ENCODE data around the gene RUBCN.
"Not testable (repeated sequence)": the region's sequence is repeated elsewhere in the genome, so short reads cannot be mapped to it uniquely, and the experiment has no call there.

Gene RUBCN

DNA sequence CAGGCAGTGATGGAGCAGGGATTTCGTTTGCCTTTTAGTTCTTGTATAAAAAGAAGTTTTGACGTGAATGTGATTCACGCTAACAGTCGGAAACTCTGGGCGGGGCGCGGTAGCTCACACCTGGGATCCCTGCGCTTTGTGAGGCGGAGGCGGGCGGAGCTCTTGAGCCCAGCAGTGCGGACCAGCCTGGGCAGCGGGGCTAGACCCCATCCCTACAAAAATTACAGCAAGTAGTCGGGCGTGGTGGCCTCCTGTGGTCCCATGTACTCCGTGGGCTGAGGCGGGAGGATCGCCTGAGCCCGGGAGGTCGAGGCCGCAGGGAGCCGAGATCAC, 81.7 kb downstream of the RUBCN start:
- not testable (repeated sequence) for DNase-seq

DNA sequence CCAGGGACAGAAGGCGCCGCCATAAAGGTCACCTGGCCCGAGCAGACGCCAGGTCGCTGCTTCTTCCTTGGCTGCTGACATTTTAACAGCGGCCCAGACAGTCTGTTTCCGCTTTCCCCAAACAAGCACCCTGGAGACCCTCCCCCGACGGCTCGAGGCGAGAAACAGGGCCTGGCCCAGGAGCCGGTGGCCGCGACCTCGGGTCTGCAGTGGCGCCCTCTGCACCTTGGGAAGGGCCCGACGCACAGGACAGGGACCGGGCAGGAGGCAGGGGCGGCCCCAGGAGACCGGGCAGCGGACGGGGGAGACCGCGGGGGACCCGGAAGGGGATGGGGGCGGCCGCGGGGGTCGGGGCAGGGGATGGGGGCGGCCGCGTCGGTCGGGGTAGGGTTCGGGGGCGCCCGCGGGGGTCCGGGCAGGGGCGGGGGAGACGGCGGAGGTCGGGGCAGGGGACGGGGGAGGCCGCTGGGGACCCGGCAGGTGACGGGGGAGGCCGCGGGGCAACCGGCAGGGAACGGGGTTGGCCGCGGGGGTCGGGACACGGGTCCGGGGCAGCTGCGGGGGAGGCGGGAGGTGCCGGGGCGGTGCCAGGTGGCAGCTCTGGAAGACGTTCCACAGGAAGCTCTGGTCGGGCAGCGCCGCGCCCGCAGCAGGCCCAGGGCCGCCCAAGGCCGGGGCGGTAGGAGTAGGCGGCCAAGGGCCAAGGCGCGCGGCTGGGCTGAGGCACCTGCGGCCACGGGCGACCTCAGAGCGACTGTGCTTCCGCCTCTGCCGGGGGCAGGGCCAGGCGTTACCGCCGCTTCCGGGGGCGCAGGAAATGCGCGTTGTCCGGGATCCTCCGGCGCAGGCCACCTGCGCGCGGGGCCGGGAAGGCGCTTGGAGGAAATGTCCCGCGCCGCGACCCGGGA, 82.4 kb downstream of the RUBCN start:
- peak; percentile 51 for DNase-seq

DNA sequence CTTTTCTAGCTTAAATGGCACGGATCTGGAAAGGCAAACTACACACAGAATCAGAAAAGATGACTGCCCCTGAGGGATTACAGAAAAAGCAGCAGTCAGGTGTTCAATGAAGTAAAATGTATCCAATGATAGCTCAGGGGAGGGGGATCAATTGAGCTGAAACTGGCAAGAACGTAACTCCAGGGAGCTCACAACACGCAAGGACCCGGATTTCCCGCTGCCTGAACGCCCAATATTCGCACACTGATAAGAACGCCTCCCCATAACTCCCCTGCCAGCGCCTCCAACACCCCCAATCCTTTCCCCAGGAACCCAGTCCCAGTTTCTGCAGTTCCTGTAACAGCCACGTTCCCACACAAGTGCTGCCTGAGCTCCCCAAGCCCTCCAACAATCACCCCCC, 83.8 kb downstream of the RUBCN start:
- DNase-seq = not testable (repeated sequence)

DNA sequence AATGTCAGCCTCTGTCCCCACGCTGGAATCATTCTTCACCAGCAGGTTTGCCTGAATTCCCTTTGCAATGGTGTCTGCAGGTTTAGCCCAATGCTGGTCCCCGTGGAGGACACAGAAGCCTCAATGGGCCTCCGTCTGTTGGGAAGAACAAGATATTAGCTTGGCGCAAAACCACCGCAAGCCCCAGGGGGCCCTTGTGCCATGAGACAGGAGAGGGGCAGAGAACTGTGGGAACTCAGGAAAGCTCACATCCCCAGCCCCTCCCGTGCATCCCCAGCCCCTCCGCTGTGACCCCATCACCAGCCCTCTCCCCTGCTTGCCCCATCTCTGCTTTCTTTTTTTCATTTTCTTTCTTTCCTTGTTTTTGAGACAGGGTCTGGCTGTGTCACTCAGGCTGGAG, 89.1 kb downstream of the RUBCN start:
- DNase-seq = not testable (repeated sequence)

DNA sequence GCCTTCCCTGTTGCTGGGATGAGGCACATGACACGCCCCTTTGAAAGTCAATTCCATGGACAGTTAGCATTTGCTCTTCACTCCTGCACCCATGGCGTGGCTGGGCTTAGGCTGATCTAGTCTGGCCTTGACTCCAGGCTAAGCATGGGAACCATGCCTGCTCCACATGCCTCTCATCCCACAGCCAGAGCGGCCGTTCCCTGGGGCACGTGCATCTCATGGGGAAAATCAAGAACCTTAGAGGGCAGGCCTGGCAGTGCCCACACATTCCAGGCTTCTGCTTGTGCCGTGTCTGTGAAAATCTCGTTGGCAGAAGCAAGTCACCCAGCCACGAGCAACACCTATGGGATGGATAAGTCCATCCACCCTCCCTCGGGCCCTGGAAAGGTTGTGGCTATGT, 89.5 kb downstream of the RUBCN start:
- DNase-seq = not testable (repeated sequence)

DNA sequence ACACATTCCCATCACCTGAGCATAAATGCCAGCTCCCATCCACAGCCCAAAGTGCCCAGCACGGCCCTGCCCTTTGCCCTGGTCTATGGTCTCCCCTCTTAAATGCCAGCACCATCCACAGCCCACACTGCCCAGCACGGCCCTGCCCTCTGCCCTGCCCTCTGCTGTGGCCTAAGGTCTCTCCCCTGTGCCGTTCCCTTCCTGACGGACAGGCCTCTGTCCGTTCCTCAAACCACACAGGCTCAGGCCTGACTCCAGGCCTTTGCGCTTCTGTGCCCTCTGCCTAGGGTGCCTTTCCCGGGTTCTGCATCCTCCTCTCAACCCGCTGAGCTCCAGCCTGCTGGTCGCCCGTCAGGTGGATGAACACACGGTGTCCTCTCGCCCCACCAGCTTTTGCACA, 90.4 kb downstream of the RUBCN start:
- DNase-seq = not testable (repeated sequence)

DNA sequence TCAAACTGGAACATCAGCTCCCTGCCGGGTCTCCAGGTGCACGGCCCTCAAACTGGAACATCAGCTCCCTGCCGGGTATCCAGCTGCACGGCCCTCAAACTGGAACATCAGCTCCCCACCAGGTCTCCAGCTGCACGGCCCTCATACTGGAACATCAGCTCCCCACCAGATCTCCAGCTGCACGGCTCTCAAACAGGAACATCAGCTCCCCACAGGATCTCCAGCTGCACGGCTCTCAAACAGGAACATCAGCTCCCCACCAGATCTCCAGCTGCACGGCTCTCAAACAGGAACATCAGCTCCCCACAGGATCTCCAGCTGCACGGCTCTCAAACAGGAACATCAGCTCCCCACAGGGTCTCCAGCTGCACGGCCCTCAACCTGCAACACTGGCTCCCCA, 99.1 kb downstream of the RUBCN start:
- DNase-seq = not testable (repeated sequence)

DNA sequence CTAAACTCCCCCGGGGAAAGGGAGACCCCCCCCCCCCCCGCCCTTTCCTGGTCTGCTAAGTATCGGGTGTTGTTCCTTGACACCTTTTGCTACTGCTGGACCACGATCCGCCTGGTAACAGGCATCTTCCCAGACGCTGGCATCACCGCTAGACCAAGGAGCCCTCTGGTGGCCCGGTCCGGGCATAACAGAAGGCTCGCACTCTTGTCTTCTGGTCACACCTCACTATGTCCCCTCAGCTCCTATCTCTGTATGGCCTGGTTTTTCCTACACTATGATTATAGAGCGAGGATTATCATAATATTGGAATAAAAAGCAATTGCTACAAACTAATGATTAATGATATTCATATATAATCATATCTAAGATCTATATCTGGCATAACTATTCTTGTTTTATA, 104.7 kb downstream of the RUBCN start:
- DNase-seq = not testable (repeated sequence)

DNA sequence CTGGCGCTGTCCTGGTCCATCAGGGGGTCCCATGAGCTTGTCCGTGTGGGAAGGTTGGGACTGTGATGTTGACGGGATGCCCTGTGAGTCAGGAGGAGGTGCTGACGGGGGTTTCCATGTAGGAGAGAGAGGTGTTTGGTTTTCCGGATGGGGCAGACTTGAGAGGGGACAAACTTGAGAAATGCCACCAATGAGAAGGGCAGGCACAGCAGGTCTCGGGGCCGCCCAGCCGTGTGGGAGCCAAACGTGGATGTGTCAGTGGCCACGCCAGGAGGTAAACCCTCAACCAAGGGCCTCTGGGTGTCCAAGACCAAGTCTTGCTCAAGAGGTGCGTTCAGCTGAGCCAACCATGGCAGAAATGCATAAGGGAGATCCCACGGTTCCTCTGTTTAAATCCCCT, 105.9 kb downstream of the RUBCN start:
- not testable (repeated sequence) for DNase-seq

DNA sequence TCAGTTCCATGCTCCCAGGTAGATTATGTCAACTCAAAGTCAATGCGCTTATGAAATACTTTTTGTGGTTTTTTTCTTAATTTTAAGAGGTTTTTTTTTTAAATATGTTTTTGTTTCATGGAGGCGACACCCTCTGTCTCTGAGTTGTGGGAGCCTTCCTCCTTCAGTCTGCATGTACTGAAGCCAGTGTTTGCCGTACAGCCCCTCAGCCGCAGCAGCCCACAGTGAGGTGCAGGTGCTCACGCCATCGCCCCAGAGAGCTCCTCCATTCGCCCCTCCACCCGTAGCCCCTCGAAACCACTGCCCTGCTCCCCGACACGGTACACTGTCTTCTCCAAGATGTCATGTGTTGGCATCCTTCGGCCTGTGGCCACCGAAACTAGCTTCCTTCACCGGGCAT, 107.4 kb downstream of the RUBCN start:
- not testable (repeated sequence) for DNase-seq

DNA sequence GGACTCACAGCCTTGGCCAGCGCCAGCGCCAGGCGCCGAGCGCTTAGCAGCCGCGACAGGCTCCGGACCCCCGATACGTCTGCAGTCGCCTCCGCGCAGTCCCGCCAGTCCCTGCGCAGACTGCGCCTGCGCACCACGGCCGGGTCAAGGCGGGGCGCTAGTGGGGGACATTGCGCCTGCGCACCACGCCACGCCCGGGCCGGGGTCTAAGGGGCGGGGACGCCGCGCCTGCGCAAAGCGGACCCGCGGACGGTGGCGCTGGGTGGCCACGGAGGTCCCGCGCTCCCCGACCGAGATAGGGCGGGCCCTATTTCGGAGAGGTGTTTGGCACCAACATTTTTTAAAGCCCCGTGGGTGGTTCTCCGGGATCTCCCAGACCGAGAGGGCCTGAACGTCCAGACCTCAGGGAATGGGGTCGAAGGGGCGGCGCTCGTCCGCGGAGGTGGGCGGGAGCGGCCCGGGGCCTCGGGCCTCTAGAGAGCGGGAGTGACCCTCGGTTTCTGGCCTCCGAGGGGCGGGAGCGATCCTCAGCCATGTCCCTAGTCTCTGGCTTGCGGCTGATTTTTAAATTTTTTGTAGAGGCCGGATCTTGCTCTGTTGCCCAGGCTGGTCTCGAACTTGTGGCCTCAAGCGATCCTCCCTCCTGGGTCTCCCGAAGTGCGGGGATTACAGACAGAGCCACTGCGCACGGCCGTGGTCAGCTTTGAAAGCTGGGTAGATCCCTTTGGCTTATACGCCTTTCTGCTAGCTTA, 108.8 kb downstream of the RUBCN start:
- DNase-seq = peak; percentile 86

DNA sequence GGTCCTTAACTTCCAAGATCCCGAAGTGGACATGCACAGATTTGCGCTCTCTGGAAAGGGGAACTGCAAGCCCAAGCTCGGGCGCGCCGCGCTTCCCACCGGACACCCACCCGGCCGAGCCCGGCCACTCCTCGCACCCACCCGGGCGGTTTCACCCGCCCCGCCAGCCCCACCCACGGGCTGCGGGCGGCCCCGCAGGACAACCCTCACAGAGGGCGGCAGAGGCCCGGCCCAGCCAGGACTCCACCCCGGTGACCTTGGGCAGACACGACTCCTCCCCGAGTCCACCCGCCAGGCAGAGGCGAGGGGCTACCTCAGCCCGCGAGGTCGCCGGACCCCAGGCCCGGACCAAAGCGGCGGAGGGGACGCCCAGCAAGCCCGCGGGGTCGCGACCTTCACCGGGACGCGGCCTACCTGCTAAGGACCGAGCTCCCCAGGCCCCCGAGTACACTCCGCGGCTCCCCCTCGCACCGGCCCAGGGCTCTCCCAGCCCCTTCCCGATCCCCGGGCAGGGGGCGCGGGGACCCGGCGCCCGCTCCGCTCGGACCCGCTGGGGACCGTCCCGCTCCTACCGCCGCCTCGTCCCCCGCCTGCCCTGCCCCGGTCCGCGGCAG, 109.4 kb downstream of the RUBCN start:
- not testable (repeated sequence) for DNase-seq

DNA sequence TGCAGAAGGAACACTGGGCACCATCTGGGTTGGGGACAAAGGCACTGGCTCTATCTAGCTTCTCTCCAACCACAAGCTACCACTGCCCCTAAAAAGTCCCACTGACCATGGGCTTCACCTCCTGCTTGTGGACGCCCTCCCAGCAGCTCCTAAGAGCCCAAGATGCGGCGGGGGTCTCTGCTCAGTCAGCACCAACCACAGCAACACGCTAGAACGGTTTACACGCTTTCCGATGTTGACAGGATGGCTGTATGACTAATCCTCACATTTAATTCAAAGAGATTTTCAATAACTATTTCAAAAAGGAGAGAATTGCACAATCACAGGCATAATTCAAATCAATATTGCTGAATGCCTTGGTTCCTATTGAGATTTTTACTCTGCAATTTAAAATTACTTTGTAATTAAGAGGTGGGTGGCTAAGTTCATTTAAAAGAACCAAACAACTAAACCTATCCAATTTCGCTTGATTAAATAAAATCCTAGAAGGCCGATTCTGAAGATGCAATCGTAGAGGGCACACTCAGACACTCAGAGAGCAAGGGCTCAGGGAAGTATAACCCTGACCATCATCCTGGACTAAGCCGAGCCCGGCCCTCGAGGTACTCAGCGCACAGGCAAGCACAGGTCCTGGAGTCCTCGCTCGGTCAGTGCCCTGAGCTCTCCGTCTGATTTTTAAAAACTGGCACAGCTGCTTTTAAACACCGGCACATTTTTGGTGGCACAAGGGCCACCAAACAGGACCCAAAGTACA, 110.1 kb downstream of the RUBCN start:
- not testable (repeated sequence) for DNase-seq

DNA sequence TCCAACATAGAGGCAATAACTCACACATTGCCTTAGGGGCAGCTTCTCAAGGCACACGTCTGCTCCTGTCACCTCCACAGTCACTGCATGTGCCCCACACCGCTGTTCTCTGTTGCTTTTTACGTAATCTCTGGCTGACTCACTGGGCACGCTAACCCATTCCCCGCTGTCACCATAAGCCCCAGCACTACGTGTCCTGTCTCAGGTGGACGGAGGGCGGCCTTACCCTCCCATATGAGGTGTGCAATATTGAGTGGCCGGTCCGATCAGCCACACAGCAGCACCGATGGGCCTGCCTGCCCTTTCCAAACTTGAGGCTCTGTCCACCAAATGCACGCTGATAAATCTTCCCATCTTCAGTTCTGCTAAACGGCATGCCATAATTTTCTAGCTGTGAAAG, 115.2 kb downstream of the RUBCN start:
- DNase-seq = not testable (repeated sequence)

Data from RPMI8226 (cell line).